Brain microvascular endothelial cell (primary cell): ENCODE measurements around the gene DNAJC10.

Experiments
- DNase-seq: peaks from one replicate; pipeline ENCODE4 v3.0.0-alpha.2; 2020
- H3K27ac ChIP-seq: fragments of 250-450 bp; sonication (Bioruptor Pico); 2 replicates; pipeline ENCODE4 v1.5.1; 2020; ENCODE audit warnings: mild to moderate bottlenecking, moderate library complexity
- H3K27me3 ChIP-seq: fragments of 250-450 bp; sonication (Bioruptor Pico); replicated peaks from 2 replicates; pipeline ENCODE4 v1.5.1; 2020; ENCODE audit warnings: mild to moderate bottlenecking
- H3K36me3 ChIP-seq: fragments of 250-450 bp; sonication (Bioruptor Pico); replicated peaks from 2 replicates; pipeline ENCODE4 v1.5.1; 2020; ENCODE audit warnings: mild to moderate bottlenecking
- H3K4me3 ChIP-seq: 2 replicates; pipeline ENCODE4 v1.5.1; 2011; ENCODE audit warnings: low read depth, mild to moderate bottlenecking, control low read depth, low read length, moderate library complexity
- CTCF ChIP-seq: IDR thresholded peaks from 2 replicates; pipeline ENCODE4 v1.5.1; 2011; ENCODE audit warnings: low read depth, mild to moderate bottlenecking, moderate library complexity, low read length, control low read depth, inconsistent platforms; ENCODE audit errors: missing control alignments
- in situ Hi-C: cut with HindIII; loops from 2 replicates; pipeline ENCODE4 v1.10.0; 2017; ENCODE audit warnings: low sequenced_read_pairs, low pct_ligation_motif_present

The DNAJC10 gene

GRCh38 chr2:182695776-182696175 is 20.3 kb upstream of the DNAJC10 start:
- no peak overlapping the region for H3K4me3 ChIP-seq
- in situ Hi-C loops = no loop called here
- H3K27ac ChIP-seq = no peak overlapping the region
- no peaks in the 10 kb centered on the region for H3K36me3 ChIP-seq
- TF ChIP-seq CTCF = no peak
- H3K27me3 ChIP-seq = no peaks in the 10 kb centered on the region
- DNase-seq = no peak

- Histone ChIP-seq H3K27ac (no peak overlapping the region), H3K4me3 (no peak overlapping the region), H3K36me3 (no peaks in the 10 kb centered on the region), H3K27me3 (no peaks in the 10 kb centered on the region)
- no peak for DNase-seq
- TF ChIP-seq CTCF = no peak
- in situ Hi-C loops = no loop called here
Measured at GRCh38 chr2:182698671-182699070, 17.4 kb upstream of the DNAJC10 start.

GRCh38 chr2:182705761-182706160 is 10.3 kb upstream of the DNAJC10 start:
- no peak for TF ChIP-seq CTCF
- no peak overlapping the region for H3K4me3 ChIP-seq
- no peaks in the 10 kb centered on the region for H3K27me3 ChIP-seq
- no peak overlapping the region for H3K27ac ChIP-seq
- no peaks in the 10 kb centered on the region for H3K36me3 ChIP-seq
- in situ Hi-C loops = no loop called here
- DNase-seq = no peak

GRCh38 chr2:182706751-182707150 is 9.3 kb upstream of the DNAJC10 start:
- no peak for DNase-seq
- in situ Hi-C loops = no loop called here
- no peak for TF ChIP-seq CTCF
- no peak overlapping the region for H3K4me3 ChIP-seq
- no peaks in the 10 kb centered on the region for H3K27me3 ChIP-seq
- H3K36me3 ChIP-seq = no peaks in the 10 kb centered on the region
- no peak overlapping the region for H3K27ac ChIP-seq

- Histone ChIP-seq H3K36me3 (no peaks in the 10 kb centered on the region), H3K27me3 (no peaks in the 10 kb centered on the region), H3K4me3 (no peak overlapping the region), H3K27ac (no peak overlapping the region)
- in situ Hi-C loops = no loop called here
- no peak for TF ChIP-seq CTCF
- no peak for DNase-seq
Measured at GRCh38 chr2:182713601-182714000, 2.5 kb upstream of the DNAJC10 start.

- Histone ChIP-seq H3K27me3 (no peaks in the 10 kb centered on the region), H3K27ac (peak overlapping the region; percentile 74), H3K36me3 (no peaks in the 10 kb centered on the region), H3K4me3 (peak overlapping the region; percentile 80)
- in situ Hi-C loops = no loop called here
- no peak for TF ChIP-seq CTCF
- peak; percentile 1 for DNase-seq
Measured at GRCh38 chr2:182715121-182715891, 751 bp upstream of the DNAJC10 start.
